Dendritic cell treated with granulocyte-macrophage colony-stimulating factor and Interleukin-4, amounts not matched to agents 40 ng/mL and 50 ng/mL, for 4 days (primary cell): Measurements from ENCODE around the gene ENTREP3.

ENCODE experiments used
- H3K27ac Mint-ChIP-seq: one replicate; pipeline ENCODE4 v1.8.0; 2022; ENCODE audit warnings: mild to moderate bottlenecking, mixed read lengths
- H3K27me3 Mint-ChIP-seq: one replicate; pipeline ENCODE4 v1.8.0; 2022; ENCODE audit warnings: mild to moderate bottlenecking, mixed read lengths
- H3K36me3 Mint-ChIP-seq: one replicate; pipeline ENCODE4 v1.8.0; 2022; ENCODE audit warnings: low read depth, mixed read lengths
- H3K4me1 Mint-ChIP-seq: one replicate; pipeline ENCODE4 v1.8.0; 2022; ENCODE audit warnings: low read depth, mixed read lengths
- H3K4me3 Mint-ChIP-seq: one replicate; pipeline ENCODE4 v1.8.0; 2022; ENCODE audit warnings: mild to moderate bottlenecking, moderate library complexity, mixed read lengths
- H3K9me3 Mint-ChIP-seq: one replicate; pipeline ENCODE4 v1.8.0; 2022; ENCODE audit warnings: mixed read lengths
- intact Hi-C: fragments of 100-400 bp; cut with micrococcal nuclease; formaldehyde crosslinking; loops from one replicate; pipeline ENCODE4 v1.15.0; 2022

Gene ENTREP3

GRCh38 chr1:155202731-155203515 lies 52.4 kb downstream of the ENTREP3 start:
- no peaks in the 10 kb centered on the region for H3K9me3 Mint-ChIP-seq
- H3K27ac Mint-ChIP-seq: no peak overlapping the region
- H3K27me3 Mint-ChIP-seq: peaks cover 10% of the 10 kb centered on the region
- no peak overlapping the region for H3K4me3 Mint-ChIP-seq
- H3K36me3 Mint-ChIP-seq: peaks cover 5% of the 10 kb centered on the region
- peaks cover 14% of the 10 kb centered on the region for H3K4me1 Mint-ChIP-seq
- intact Hi-C loops: no loop called here

GRCh38 chr1:155202198-155202597 lies 53.1 kb downstream of the ENTREP3 start:
- Mint-ChIP-seq H3K9me3 (no peaks in the 10 kb centered on the region), H3K4me3 (no peak overlapping the region), H3K4me1 (peaks cover 7% of the 10 kb centered on the region), H3K36me3 (peaks cover 12% of the 10 kb centered on the region), H3K27me3 (peaks cover 10% of the 10 kb centered on the region), H3K27ac (no peak overlapping the region)
- intact Hi-C loops: no loop called here

GRCh38 chr1:155200920-155201319 lies 54.4 kb downstream of the ENTREP3 start:
- no peak overlapping the region for H3K27ac Mint-ChIP-seq
- H3K27me3 Mint-ChIP-seq: peaks cover 12% of the 10 kb centered on the region
- H3K36me3 Mint-ChIP-seq: peaks cover 19% of the 10 kb centered on the region
- H3K9me3 Mint-ChIP-seq: no peaks in the 10 kb centered on the region
- H3K4me3 Mint-ChIP-seq: no peak overlapping the region
- H3K4me1 Mint-ChIP-seq: no peaks in the 10 kb centered on the region
- intact Hi-C loops: no loop called here

GRCh38 chr1:155199792-155200191 lies 55.5 kb downstream of the ENTREP3 start:
- H3K27ac Mint-ChIP-seq: no peak overlapping the region
- intact Hi-C loops: no loop called here
- H3K4me3 Mint-ChIP-seq: no peak overlapping the region

GRCh38 chr1:155198547-155198906 lies 56.8 kb downstream of the ENTREP3 start:
- Mint-ChIP-seq H3K4me1 (peaks cover 24% of the 10 kb centered on the region), H3K9me3 (no peaks in the 10 kb centered on the region), H3K27ac (no peak overlapping the region), H3K36me3 (peaks cover 19% of the 10 kb centered on the region), H3K27me3 (peaks cover 28% of the 10 kb centered on the region), H3K4me3 (no peak overlapping the region)
- intact Hi-C loops: no loop called here

More at GRCh38 chr1:155199792-155200191, 55.5 kb downstream of the ENTREP3 start:
- peaks cover 19% of the 10 kb centered on the region for H3K36me3 Mint-ChIP-seq
- peaks cover 11% of the 10 kb centered on the region for H3K4me1 Mint-ChIP-seq
- no peaks in the 10 kb centered on the region for H3K9me3 Mint-ChIP-seq
- H3K27me3 Mint-ChIP-seq: peaks cover 20% of the 10 kb centered on the region

- no peaks in the 10 kb centered on the region for H3K9me3 Mint-ChIP-seq
- H3K27me3 Mint-ChIP-seq: peaks cover 25% of the 10 kb centered on the region
- H3K4me3 Mint-ChIP-seq: no peak overlapping the region
- peaks cover 19% of the 10 kb centered on the region for H3K36me3 Mint-ChIP-seq
- intact Hi-C loops: no loop called here
- H3K27ac Mint-ChIP-seq: no peak overlapping the region
- peaks cover 29% of the 10 kb centered on the region for H3K4me1 Mint-ChIP-seq
Observed at GRCh38 chr1:155197901-155198546, 57.3 kb downstream of the ENTREP3 start.
